Measurements from ENCODE around the gene EXOC3. TPM values are rescaled to one million over a fixed set of nuclear protein-coding genes. Genes with fewer than 3 reads are reported as not detected.

The EXOC3 gene
- total RNA-seq, 2 experiments from 2014 or later: 65.5 to 79.0 TPM

DNA sequence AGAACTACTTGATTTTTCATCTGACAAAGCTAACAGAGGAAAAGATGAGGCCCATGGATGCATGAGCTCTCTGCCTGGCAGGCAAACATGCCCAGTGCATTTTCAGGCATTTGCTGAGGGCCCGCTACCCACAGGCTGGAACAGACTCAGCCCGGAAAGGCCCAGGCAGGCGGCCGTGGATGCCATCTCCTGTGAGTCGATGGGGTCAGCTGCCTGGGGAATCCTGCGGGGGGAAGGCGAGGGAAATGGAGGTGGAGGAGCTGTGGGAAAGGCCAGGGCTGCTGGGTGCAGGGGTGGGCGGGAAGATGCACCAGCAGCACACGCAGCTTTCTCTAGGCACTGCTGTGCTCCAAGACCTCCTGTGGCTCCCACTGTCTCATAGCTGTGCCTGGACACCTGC is 67.5 kb downstream of the EXOC3 start:
- DNase-seq: no peak
- Mint-ChIP-seq H3K9me3 (no peaks in the 10 kb centered on the region), H3K4me1 (no peaks in the 10 kb centered on the region), H3K36me3 (ENCODE audit: low read depth) (no peaks in the 10 kb centered on the region), H3K27ac (no peak overlapping the region), H3K4me3 (no peak overlapping the region), H3K27me3 (peaks cover 2% of the 10 kb centered on the region)
- ChIA-PET POLR2A (no interaction called here), CTCF (interaction anchor here (1.8 kb wide), 1 partner anchor 9 kb away, joined by 8 read pairs; no protein-coding TSS in a partner anchor)

DNA sequence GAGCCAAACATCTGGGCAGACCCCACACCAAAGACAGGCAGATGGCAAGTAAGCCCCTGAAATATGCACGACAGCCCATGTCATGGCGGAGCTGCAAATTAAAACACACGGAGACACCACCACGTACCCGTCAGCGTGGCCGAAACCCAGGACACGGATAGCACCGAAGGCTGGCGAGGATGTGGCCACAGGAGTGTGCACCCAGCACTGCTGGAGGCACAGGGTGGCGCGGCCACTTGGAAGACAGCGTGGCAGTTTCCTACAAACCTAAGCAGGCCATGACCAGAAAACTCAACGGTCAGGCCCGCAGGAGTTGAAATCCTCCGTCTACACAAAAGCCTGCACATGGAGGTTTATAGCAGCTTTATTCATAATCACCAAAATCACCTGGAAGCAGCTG is 68.5 kb downstream of the EXOC3 start:
- DNase-seq: no peak
- CTCF ChIA-PET: interaction anchor here (1.3 kb wide), 2 partner anchors 18 to 79 kb away, joined by 3 to 4 read pairs; no protein-coding TSS in a partner anchor
- Mint-ChIP-seq H3K36me3 (ENCODE audit: low read depth) (no peaks in the 10 kb centered on the region), H3K4me3 (no peak overlapping the region), H3K27ac (no peak overlapping the region), H3K9me3 (no peaks in the 10 kb centered on the region), H3K27me3 (peaks cover 2% of the 10 kb centered on the region), H3K4me1 (no peaks in the 10 kb centered on the region)
- POLR2A ChIA-PET: no interaction called here

- H3K4me3 Mint-ChIP-seq: no peak overlapping the region
- POLR2A ChIA-PET: no interaction called here
- DNase-seq: no peak
- CTCF ChIA-PET: no interaction called here
- no peaks in the 10 kb centered on the region for H3K36me3 Mint-ChIP-seq (ENCODE audit: low read depth)
- no peak overlapping the region for H3K27ac Mint-ChIP-seq
- H3K27me3 Mint-ChIP-seq: peaks cover 11% of the 10 kb centered on the region
- H3K4me1 Mint-ChIP-seq: no peaks in the 10 kb centered on the region
- H3K9me3 Mint-ChIP-seq: no peaks in the 10 kb centered on the region
These were observed 70.5 kb downstream of the EXOC3 start for GRCh38 chr5:513216-514100.

- POLR2A ChIA-PET: no interaction called here
- no peaks in the 10 kb centered on the region for H3K9me3 Mint-ChIP-seq
- H3K27ac Mint-ChIP-seq: no peak overlapping the region
- H3K36me3 Mint-ChIP-seq (ENCODE audit: low read depth): no peaks in the 10 kb centered on the region
- H3K4me3 Mint-ChIP-seq: no peak overlapping the region
- no peak for DNase-seq
- CTCF ChIA-PET: no interaction called here
- H3K27me3 Mint-ChIP-seq: peaks cover 11% of the 10 kb centered on the region
- H3K4me1 Mint-ChIP-seq: no peaks in the 10 kb centered on the region
These were observed 71.1 kb downstream of the EXOC3 start for GRCh38 chr5:514101-514485.

GRCh38 chr5:514673-515072 is 71.7 kb downstream of the EXOC3 start:
- Mint-ChIP-seq H3K4me1 (no peaks in the 10 kb centered on the region), H3K27ac (no peak overlapping the region), H3K36me3 (ENCODE audit: low read depth) (no peaks in the 10 kb centered on the region), H3K4me3 (no peak overlapping the region), H3K27me3 (peaks cover 11% of the 10 kb centered on the region), H3K9me3 (no peaks in the 10 kb centered on the region)
- CTCF ChIA-PET: interaction anchor here (1.0 kb wide), 1 partner anchor 11 kb away, joined by 3 read pairs; no protein-coding TSS in a partner anchor
- POLR2A ChIA-PET: no interaction called here
- no peak for DNase-seq

DNA sequence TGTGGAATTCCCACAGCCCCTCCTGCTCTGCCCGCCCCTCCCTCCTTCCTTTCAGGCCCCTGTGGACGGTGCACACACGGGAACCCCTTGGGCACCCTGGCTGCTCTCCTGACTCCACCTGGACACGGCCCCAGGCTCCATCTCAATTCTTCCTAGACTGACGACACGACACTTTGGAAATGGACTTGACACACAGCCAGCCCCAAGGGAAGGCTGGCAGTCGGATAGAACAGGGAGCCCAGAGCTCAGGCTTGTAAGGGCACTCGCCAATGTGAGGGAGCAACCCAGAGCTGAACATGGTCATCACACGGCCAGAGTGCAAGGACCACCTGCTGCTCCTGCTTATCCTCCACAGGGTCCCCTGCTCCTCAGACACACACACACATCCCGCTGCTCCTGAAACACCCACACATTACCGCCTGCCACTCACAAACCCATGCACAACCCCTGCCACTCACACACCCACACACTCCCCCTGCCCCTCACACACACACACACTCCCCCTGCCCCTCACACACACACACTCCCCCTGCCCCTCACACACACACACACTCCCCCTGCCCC is 72.4 kb downstream of the EXOC3 start:
- ChIA-PET CTCF (interaction anchor here (1.0 kb wide), 1 partner anchor 10 kb away, joined by 3 read pairs; no protein-coding TSS in a partner anchor), POLR2A (no interaction called here)
- Mint-ChIP-seq H3K36me3 (ENCODE audit: low read depth) (no peaks in the 10 kb centered on the region), H3K27ac (no peak overlapping the region), H3K27me3 (peaks cover 11% of the 10 kb centered on the region), H3K4me1 (no peaks in the 10 kb centered on the region), H3K4me3 (no peak overlapping the region), H3K9me3 (no peaks in the 10 kb centered on the region)
- DNase-seq: no peak

DNA sequence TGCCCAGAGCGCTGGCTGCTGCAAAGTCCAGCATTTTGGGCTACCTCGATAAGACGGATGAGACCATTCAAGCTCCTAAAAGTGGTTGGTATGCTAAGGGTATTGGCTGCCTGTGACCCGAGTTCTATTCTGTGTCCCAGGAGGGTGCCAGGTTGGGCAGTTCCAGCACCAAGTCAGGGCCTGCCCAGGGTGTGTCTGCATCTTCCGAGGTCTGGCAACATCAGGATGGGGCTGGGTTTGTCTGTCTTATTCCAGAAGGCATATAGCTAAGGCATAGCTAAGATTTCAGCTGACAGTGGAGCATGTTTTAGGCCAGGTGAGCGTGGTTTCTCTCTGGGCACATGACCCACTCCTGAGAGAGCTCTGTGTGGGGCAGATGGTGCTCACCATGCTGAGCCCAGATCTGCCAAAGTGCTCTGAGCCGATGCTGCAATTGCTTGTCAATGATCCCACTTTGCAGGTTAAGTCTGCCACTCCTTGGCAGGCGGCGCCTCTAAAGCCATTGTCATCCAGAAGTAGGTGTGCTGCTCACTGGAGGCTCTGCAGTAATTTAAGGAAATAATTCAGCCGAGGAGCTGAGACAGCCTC is 73.5 kb downstream of the EXOC3 start:
- Mint-ChIP-seq H3K27ac (no peak overlapping the region), H3K4me1 (no peaks in the 10 kb centered on the region), H3K4me3 (no peak overlapping the region), H3K36me3 (ENCODE audit: low read depth) (no peaks in the 10 kb centered on the region), H3K9me3 (no peaks in the 10 kb centered on the region), H3K27me3 (peaks cover 14% of the 10 kb centered on the region)
- ChIA-PET CTCF (no interaction called here), POLR2A (no interaction called here)
- DNase-seq: no peak

Other genes starting within 250 kb of the EXOC3 start
- 1 to 10 TPM; 8.0 to 8.7 TPM for gene CCDC127, start 225.0 kb upstream of the EXOC3 start, total RNA-seq
- gene SDHA, start 224.9 kb upstream of the EXOC3 start, total RNA-seq: 100 to 1,000 TPM; 130 to 150 TPM
- gene PDCD6, start 171.5 kb upstream of the EXOC3 start, total RNA-seq: 100 to 1,000 TPM in 1 of 2 experiments, 10 to 100 TPM in 1; 87.9 to 100 TPM
- gene AHRR, start 121.5 kb upstream of the EXOC3 start, total RNA-seq: 10 to 100 TPM; 28.3 to 34.9 TPM
- 1 to 10 TPM; 1.4 to 2.2 TPM for gene SLC9A3, start 81.3 kb downstream of the EXOC3 start, total RNA-seq
- gene CEP72, start 169.2 kb downstream of the EXOC3 start, total RNA-seq: 10 to 100 TPM; 28.2 to 31.6 TPM

Data from activated CD4-positive, alpha-beta T cell treated with anti-CD3 and anti-CD28 coated beads, Interleukin-2, amount 10 ng/mL, durations not matched to agents 7 days and 5 days (primary cell).